CD4-positive, alpha-beta T cell treated with Interleukin-17A for 1 hour (primary cell): Measurements from ENCODE around the gene RAB8A.
A peak's percentile ranks its signal among the peaks of the same experiment; 100 is the strongest.
"Not testable (repeated sequence)": the region's sequence is repeated elsewhere in the genome, so short reads cannot be mapped to it uniquely, and the experiment has no call there.

Experiments
- DNase-seq: peaks from one replicate; pipeline ENCODE4 v3.0.0-alpha.2; 2020

The RAB8A gene

DNA sequence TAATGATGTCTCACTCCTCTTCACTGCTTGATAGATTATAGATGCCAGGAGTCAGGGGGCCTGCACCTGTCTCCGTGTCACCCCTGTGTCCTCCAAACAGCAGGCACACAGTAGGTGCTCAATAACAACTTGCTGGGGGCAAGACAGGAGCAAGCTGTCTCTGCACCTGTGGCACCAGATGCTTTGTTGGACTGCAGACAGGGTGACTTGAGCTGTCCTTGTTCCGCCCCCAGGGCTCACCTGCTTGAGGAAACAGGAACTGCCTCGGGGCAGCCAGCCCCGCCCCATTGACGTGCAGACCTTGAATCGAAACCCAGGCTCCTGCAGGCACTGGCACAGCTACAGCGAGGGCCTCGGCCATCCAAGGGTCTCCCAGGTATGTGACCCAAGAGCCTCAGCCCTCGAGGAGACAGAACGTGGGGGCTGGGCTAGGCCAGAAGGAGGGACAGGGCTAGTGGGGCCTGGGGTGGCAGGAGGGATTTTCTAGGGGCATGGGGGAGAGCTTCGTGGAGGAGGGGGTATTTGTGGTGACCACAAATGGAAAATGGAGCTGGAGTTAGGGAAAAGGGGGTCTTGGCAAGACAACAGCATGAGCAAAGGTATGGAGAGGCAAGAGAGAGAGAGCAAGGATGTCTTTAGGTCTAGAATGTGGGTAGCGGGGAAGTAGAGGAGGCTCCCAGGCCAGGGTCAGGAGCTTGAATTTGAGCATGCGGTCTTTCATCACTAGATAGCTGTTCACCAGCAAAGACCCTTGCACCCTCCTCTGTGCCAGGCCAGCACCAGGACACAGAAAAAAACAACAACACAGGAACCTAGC, 31.9 kb downstream of the RAB8A start, which contains the start of gene HSH2D:
Gene HSH2D (plus strand): TSS at position 287 of the 817 bp plus-strand sequence. CDS start 5,066 bp downstream, outside the sequence.
- DNase-seq, result peak; percentile 83

DNA sequence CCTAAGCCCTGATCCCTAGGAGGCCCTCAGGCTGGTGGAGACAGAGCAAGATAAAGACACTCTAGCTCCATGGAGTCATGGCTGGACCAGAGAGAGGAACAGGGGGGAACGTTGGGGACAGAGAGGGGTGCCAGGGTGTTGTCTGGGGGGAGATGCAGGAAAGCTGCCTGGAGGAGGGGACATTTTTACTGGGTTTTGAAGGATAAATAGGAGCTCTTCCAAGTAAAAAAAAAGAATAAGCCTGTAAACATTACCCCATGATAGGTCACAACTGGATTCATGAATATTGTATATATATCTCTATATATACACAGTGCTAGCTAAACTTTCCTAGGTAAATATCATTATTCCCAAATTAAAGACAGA, 32.5 kb downstream of the RAB8A start:
- no peak for DNase-seq

DNA sequence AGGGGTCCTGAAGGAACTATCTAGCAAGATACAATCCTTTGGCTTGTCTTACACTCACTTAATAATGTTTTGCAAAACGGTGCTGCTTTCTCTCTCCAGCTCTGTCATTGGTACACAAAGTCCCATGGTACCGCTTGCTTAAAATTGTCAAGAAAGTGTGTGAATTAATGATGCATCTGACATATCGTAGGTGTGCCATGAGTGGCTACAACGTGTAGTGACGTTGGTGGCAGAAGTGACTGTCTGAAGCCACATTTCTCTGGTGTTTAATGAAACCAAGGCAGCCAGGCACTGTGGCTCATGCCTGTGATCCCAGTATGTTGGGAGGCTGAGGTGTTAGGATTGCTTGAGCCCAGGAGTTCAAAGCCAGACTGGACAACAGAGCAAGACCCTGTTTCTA, 34.4 kb downstream of the RAB8A start:
- no peak for DNase-seq

DNA sequence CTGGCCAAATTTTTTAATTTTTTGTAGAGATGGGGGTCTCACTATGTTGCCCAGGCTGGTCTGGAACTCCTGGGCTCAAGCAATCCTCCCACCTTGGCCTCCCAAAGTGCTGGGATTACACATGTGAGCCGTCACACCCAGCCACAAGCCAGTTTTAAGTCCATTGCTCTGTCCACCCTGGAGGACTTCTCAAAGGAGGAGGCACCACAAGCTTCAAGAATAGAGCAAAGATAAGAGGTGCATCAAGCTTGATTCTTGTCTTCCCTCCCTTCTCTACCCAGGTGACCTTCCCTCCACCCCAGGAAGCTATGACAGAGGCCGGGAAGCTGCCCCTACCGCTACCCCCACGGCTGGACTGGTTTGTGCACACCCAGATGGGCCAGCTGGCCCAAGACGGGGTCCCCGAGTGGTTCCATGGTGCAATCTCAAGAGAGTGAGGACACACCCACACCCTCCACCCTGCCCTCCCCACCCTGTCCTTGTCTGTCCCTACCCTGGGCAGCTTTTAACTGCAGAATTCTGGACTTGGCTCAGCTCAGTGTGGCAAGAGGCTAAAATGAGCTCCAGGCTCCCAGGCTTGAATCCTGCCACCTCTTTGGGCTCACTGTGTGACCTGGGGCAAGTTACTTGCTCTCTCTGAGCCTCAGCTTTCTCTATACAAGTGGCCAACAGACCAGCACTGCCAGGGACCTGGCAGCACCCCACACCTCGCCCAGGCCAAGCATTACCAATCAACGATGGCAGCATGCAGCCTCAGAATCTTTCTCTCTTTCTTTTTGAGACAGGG, 36.9 kb downstream of the RAB8A start:
- DNase-seq, result no peak

DNA sequence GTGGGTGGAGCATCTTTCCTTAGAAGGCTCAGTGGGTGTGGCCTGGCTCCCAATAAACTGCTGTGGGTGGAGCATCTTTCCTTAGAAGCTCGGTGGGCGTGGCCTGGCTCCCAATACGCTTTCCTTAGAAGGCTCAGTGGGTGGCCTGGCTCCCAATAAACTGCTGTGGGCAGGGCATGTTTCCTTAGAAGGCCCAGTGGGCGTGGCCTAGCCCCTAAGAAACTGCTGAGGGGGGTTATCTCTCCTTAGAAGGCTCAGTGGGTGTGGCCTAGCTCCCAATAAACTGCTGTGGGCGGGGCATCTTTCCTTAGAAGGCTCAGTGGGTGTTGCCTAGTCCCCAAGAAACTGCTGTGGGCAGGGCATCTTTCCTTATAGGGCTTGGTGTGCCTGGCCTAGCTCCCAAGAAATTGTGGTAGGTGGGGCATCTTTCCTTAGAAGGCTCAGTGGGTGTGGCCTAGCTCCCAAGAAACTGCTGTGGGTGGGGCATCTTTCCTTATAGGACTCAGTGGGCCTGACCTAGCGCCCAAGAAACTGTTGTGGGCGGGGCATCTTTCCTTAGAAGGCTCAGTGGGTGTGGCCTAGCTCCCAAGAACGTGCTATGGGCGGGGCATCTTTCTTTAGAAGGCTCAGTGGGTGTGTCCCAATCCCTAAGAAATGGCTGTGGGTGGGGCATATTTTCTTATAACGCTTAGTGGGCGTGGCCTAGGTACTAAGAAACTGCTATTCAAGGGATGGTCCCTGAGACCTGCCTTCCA, 42.1 kb downstream of the RAB8A start:
- DNase-seq, result no peak

DNA sequence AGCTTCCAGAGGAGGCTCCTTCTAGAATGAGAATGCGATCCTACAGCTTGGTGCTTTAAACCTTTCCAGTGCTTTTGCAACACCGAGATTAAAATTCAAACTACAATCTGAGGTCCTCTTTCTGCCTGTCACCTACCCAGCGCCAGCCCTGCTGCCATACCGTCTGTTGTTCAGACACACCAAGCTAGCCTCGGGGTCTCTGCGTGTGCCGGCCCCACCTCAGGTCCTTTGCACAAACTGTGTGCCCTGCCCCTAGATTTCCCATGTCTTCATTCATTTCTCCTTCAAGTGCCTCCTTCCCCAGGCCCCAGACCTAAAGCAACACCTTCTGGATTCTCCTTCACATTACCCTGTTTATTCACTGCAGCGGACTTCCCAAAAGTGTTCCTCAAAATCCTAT, 42.9 kb downstream of the RAB8A start:
- no peak for DNase-seq

DNA sequence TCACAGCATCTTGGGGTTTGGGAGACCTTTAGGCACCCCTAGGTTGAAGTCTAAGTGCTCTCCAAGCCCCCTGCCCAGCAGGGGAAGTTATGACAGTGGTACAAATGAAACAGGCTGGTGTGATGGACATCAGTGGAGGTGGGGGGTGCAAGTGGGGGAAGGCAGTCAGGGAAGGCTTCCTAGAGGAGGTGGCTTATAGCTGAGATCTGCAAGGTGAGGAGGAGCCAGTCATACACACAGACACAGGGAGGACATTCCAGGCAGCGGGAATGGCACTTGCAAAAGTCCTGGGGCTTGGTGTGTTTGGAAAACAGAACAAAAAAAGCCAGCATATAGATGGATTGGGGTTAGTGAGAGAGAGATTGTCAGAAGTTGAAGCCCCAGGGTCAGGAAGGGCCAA, 43.4 kb downstream of the RAB8A start:
- DNase-seq, result no peak

DNA sequence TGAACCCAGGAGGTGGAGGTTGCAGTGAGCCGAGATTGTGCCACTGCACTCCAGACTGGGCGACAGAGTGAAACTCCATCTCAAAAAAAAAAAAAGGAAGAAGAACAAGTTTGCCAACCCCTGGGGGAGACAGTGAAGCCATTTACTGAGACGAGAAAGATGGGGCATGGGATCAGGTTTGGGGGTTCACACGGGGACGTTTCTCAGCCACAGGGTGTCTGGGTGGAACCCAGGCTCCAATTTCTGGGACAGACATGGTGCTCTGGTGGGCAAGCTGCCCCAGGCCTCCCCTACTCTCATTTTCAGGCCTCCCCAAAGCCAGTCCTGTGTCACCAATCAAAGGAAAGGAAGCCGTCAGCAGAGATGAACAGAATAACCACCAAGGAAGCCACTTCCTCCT, 45.2 kb downstream of the RAB8A start:
- no peak for DNase-seq

DNA sequence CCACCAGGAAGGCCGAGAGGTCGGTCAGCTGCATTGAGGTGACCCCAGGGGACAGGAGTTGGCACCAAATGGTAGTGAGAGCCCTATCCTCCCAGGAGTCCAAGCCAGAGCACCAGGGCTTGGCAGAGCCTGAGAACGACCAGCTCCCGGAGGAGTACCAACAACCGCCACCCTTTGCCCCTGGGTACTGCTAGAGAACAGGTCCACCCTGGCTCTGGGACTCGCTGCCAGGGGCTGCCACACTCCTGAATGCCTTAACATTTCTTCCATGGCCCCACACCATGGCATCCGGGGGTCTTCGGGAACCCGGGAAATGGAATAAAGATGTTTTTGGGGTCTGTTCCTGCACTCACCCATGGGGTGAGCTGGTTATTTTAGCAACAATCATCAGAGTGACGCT, 45.9 kb downstream of the RAB8A start:
- DNase-seq, result no peak

DNA sequence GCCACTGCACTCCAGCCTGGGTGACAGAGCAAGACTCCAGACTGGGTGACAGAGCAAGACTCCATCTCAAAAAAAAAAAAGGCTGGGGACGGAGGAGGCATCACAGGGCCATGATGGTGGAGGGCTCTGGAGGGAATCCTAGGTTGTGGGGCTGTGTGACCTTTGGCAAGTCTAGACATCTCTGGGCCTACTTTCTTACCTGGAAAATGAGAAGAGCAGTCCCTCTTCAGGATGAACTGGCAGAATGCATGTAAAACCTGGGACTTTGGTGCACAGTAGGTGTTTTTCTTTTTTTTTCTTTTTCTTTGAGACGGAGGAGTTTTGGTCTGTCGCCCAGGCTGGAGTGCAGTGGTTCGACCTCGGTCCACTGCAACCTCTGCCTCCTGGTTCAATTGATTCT, 48.0 kb downstream of the RAB8A start:
- DNase-seq, result no peak

DNA sequence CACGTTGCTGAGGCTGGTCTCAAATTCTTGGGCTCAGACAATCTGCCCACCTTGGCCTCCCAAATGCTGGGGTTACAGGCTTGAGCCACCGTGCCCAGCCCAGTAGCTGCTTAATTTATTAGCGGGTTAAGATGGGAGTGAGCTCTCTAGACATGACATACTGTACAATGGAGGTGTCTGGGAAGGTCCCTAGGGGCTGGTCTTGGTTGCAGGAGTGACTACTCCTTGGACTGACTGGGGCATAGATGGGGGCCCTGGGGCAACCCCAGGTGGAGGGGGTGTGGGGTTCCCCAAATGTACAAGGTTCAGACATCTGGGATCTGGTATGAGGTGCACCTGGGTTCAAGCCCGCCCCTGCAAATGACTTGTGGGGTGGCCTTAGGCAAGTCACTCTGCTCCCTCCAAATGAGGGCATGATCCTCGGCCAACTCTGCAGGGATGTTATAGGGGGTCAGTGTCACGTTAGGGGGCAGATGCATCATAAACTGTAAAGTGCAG, 48.8 kb downstream of the RAB8A start:
- no peak for DNase-seq

DNA sequence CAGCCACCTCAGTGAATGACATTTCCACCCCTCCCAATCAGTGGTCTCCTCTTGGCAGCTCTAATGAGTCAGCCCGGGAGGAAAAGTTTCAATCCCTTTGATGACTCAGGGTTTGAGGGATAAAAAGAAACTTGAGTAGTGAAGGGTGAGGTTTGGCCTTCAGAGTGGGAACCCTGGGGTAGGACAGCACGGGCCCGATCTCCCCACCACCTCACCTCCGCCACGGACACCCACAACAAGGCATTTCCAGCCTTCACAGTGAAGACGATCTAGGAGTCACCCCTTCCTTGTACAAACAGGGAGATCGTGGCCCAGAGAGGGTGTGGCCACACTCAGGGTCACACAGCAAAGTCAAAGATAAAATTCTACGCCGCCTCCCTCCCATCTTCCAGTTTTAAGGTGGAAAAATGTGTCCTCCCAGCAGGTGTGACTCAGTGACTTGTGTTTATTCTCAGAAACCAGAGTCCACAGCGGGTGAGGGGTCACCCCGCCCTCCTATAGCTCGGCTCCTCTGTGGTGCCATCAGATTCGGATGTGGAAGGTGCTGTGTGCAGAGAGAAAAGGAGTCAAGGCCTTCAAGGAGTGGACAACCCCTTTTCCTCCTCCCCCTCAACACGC, 49.4 kb downstream of the RAB8A start:
- DNase-seq, result no peak

DNA sequence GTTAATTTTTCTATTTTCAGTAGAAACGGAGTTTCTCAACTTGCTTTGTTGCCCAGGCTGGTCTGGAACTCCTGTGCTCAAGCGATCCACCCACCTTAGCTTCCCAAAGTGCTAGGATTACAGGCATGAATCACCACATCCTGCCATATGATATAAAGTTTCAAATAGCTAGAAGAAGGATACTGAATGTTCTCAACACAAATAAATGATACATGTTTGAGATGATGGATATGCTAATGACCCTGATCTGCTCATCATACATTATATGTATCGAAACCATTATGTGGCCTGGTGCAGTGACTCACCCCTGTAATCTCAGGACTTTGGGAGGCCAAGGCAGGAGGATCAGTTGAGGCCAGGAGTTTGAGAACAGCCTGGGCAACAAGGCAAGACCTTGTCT, 50.2 kb downstream of the RAB8A start:
- no peak for DNase-seq

DNA sequence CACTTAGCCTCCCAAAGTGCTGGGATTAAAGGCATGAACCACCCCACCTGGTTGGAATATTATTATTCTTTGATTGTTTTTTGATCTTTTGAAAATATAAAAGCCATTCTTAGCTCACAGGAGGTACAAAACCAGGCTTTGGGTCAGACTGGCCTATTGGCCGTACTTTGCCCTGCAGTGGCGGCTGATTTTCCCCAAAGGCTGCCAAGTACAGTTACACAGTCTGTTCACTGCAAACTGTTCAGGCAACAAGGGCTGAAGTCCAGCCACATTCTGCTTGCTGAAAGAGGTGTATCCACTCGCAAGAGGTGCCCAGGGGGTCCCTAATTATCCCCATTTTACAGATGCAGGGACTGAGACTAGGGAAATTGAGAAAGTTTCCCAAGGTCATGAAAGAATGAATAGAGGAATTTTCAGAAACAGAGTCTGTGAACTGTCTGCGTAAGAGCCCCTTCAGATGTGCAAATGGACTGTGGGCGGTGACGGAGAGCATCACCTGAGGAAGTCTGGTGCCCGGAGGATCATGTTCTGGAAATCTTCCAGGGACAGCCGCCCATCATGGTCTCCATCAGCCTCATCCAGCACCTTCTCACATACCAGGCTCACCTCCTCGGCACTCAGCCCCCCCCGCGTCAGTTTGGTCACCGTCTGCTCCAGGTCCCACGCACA, 52.7 kb downstream of the RAB8A start:
- DNase-seq, result no peak

DNA sequence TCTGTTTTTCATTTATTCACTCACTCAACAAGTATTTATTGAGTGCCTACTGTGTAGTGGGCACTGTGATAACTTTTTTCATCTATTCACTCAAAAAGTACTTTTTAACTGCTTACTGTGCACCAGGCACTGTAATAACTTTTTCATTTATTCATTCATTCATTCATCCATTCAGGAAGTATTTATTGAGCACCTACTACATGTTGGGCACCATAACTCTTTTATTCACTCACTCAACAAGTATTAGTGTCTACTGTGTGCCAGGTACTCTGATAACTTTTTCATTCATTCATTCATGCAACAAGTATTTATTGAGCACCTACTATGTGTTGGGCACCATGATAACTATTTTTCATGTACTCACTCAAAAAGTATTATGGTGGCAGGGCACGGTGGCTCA, 54.7 kb downstream of the RAB8A start:
- no peak for DNase-seq

DNA sequence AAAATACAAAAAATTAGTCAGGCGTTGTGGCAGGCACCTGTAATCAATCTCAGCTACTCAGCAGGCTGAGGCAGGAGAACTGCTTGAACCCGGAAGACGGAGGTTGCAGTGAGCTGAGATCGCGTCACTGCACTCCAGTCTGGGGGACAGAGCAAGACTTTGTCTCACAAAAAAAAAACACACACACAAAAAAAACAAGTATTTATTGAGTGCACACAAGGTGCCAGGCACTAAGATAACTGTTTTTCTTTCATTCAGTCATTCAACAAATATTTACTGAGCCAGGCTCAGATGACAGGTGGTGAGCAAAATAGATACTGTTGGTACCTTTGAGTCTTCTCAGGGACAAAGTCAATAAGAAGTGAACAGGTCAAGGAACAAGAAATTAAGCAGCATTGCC, 55.4 kb downstream of the RAB8A start:
- no peak for DNase-seq

DNA sequence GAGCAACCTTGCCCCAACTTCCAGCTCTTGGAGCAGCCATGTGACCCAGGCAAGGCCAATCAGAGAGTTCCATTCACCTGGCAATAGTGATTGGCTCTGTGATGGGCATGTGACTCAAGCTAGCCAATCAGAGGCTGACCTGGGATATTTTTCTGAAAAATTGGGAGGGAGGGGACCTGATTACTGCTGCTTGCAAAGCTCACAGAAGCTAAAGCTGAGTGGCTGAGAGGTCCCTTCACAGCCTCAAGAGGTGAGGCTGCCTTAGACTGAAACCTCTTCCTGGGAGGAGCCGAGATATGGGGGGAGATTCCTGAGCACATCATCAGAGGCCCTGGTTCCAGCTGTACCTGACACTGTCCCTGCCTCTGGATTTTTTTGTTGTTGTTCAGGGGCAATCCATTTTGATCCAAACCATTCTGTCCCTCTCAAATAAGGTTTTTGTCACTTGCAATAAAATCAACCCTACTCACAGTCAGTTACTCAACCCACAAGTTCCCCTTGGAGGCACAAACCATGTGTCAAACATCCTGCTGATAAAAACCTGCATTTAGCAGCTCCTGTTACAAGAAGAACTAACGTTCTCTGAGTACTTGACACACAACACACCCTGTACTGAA, 56.9 kb downstream of the RAB8A start:
- peak; percentile 33 for DNase-seq

DNA sequence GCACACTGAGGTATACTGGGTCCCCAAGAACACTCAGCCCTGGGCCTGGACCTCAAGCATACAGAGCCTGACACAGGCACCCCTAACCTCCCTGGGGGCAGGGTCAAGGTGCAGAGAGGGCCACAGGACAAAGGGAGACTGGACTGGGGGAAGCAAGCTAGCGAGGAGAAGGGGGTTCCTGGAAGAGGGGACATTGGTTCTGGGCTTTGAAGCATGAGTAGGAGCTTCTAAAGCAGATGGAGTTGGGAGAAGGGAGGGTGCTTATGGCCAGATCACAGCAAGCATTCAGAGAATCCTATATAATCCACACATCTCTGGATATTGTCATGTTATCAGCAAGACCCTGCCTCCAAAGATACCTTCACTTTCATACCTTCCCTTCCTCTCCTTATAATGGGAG, 58.4 kb downstream of the RAB8A start:
- DNase-seq, result no peak

DNA sequence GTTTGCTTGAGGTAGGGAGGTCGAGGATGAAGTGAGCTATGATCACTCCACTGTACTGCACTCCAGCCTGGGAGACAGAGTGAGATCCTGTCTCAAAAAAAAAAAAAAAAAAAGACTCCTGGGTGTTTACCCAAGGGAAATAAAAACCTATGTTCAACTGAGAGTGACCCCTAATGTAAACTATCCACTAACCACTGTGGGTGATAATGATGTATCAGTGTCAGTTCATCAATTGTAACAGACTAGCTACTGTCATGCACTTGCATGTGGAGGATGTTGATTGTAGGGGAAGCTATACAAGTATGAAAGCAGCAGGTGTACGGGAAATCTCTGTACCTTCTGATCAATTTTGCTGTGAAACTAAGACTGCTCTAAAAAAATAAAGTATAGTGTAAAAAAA, 64.3 kb downstream of the RAB8A start:
- no peak for DNase-seq

DNA sequence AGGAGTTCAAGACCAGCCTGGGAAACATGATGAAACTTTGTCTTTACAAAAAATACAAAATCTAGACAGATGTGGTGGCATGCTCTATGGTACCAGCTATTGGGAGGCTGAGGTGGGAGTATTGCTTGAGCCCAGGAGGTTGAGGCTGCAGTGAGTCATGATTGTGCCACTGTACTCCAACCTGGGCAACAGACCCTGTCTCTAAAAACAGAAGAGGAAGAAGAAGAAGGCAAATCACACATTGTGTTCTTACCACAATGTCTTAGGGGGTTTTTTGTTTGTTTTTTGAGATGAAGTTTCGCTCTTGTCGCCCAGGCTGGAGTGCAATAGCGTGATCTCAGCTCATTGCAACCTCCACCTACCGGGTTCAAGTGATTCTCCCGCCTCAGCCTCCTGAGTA, 67.2 kb downstream of the RAB8A start:
- DNase-seq, result not testable (repeated sequence)

DNA sequence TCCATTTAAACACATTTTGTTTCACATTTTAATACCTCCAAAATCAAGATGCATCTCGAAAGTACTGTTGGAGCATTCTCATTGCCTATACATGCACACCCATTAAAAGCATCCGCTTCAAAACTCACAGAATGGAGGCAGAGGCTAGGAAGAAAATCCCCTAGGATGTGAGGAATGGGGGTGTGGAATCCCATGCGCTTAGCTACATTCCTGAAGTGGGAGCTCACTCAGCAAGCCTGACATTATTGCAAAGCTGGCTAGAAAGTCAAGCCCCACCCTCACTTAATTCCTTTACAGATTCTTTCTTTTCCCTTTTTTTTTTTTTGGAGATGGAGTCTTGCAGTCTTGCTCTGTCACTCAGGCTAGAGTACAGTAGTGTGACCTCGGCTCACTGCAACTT, 68.9 kb downstream of the RAB8A start:
- no peak for DNase-seq
